ENCODE data around the gene LRRC45.

- TF ChIP-seq PRDM4 (tag by site-specific recombination; IDR thresholded peaks at IDR 0.05) (no peak), CTCF (tag by site-specific recombination; IDR thresholded peaks at IDR 0.05) (no peak), ZNF473 (tag by site-specific recombination; IDR thresholded peaks at IDR 0.05) (no peak)
Measured at GRCh38 chr17:82012640-82013295, 10.3 kb upstream of the LRRC45 start.

Data from HEK293 (cell line).